BJ (cell line): ENCODE results near the gene ZGPAT. TPM values are rescaled to one million over a fixed set of nuclear protein-coding genes. Genes with fewer than 3 reads are reported as not detected.

ENCODE experiments used
- CTCF ChIA-PET: fragments of 350-600 bp; formaldehyde crosslinking; extraction: SDS; loops from one replicate; lab custom pipeline; 2021; ENCODE audit warnings: antibody characterized with exemption, inconsistent platforms; lab: Yijun Ruan, JAX
- POLR2A ChIA-PET: fragments of 300-600 bp; sonication (Branson Sonifier 250); formaldehyde crosslinking; extraction: SDS; loops from one replicate; lab custom pipeline; 2021; ENCODE audit warnings: antibody characterized with exemption; lab: Charles Lee
- DNase-seq: peaks from one replicate; pipeline ENCODE4 v3.0.0-alpha.2; 2011; ENCODE audit warnings: low read depth
- H3K27me3 ChIP-seq: 2 replicates; pipeline ENCODE4 v1.6.0; 2011; ENCODE audit warnings: low read length; ENCODE audit not compliant: control insufficient read depth, insufficient read depth
- H3K36me3 ChIP-seq: 2 replicates; pipeline ENCODE4 v1.5.1; 2011; ENCODE audit warnings: low read length; ENCODE audit not compliant: control insufficient read depth, insufficient read depth
- H3K4me3 ChIP-seq: 2 replicates; pipeline ENCODE4 v1.5.1; 2011; ENCODE audit warnings: low read depth, mild to moderate bottlenecking, control low read depth, low read length
- polyA plus RNA-seq: library from polyadenylated mRNA; depleted of rRNA; stranded (reverse); fragments of >200 nt; gene quantifications from 2 replicates; pipeline ENCODE4 v1.2.3, GENCODE V29; 2011
- TF ChIP-seq, protein P1 (sequence below): IDR thresholded peaks from 2 replicates; pipeline ENCODE4 v1.5.1; 2011; ENCODE audit warnings: low read depth, mild to moderate bottlenecking, control low read depth, inconsistent platforms, low read length, moderate library complexity; ENCODE audit not compliant: insufficient read depth

Gene ZGPAT
- polyA plus RNA-seq, 1 experiment = 15.9 TPM

- no peaks in the 10 kb centered on the region; the same call in 1 of the 2 replicates for H3K27me3 ChIP-seq
- CTCF ChIA-PET = interaction anchor here (0.7 to 1.0 kb wide), 2 partner anchors 22 to 220 kb away, joined by 3 read pairs; no protein-coding TSS in a partner anchor
- TF ChIP-seq, protein P1, sequence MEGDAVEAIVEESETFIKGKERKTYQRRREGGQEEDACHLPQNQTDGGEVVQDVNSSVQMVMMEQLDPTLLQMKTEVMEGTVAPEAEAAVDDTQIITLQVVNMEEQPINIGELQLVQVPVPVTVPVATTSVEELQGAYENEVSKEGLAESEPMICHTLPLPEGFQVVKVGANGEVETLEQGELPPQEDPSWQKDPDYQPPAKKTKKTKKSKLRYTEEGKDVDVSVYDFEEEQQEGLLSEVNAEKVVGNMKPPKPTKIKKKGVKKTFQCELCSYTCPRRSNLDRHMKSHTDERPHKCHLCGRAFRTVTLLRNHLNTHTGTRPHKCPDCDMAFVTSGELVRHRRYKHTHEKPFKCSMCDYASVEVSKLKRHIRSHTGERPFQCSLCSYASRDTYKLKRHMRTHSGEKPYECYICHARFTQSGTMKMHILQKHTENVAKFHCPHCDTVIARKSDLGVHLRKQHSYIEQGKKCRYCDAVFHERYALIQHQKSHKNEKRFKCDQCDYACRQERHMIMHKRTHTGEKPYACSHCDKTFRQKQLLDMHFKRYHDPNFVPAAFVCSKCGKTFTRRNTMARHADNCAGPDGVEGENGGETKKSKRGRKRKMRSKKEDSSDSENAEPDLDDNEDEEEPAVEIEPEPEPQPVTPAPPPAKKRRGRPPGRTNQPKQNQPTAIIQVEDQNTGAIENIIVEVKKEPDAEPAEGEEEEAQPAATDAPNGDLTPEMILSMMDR = no peak
- no peak for DNase-seq
- no peak overlapping the region for H3K4me3 ChIP-seq
- POLR2A ChIA-PET = no interaction called here
- H3K36me3 ChIP-seq = no peaks in the 10 kb centered on the region
These were observed 45.5 kb downstream of the ZGPAT start for GRCh38 chr20:63753381-63753780.

DNA sequence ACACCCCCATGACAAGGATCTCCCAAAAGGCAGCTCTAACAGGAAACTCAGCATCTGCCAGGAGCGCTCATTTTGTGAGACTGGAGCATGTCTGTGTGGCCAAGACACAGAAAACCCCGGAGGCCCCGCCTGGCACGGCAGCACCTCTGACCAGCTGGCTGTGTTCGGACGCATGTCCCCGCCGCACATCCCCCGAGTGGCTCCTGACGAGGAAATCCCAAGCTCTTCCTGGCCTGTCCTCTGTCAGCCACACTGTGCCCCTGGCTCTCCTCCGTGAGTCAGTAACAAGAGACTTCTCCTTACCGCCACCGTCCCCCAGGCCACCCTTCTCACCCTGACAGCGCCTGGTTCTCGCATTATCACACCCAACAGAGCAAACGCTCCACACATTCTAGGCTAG, 46.2 kb downstream of the ZGPAT start:
- CTCF ChIA-PET = interaction anchor here (0.7 to 1.0 kb wide), 2 partner anchors 21 to 219 kb away, joined by 3 read pairs; no protein-coding TSS in a partner anchor
- DNase-seq = no peak
- H3K4me3 ChIP-seq = no peak overlapping the region
- H3K36me3 ChIP-seq = no peaks in the 10 kb centered on the region
- no peaks in the 10 kb centered on the region; the same call in 1 of the 2 replicates for H3K27me3 ChIP-seq
- POLR2A ChIA-PET = no interaction called here
- TF ChIP-seq, protein P1 = no peak

GRCh38 chr20:63755933-63756647, 48.3 kb downstream of the ZGPAT start:
- TF ChIP-seq, protein P1 = no peak
- ChIA-PET POLR2A (no interaction called here), CTCF (interaction anchor here (1.4 kb wide), 1 partner anchor 19 kb away, joined by 5 read pairs; no protein-coding TSS in a partner anchor)
- Histone ChIP-seq H3K27me3 (no peaks in the 10 kb centered on the region; the same call in 1 of the 2 replicates), H3K4me3 (no peak overlapping the region), H3K36me3 (no peaks in the 10 kb centered on the region)
- no peak for DNase-seq

GRCh38 chr20:63756648-63756991, 48.8 kb downstream of the ZGPAT start:
- CTCF ChIA-PET = no interaction called here
- TF ChIP-seq, protein P1 = no peak
- Histone ChIP-seq H3K4me3 (no peak overlapping the region), H3K36me3 (no peaks in the 10 kb centered on the region), H3K27me3 (no peaks in the 10 kb centered on the region; the same call in 1 of the 2 replicates)
- POLR2A ChIA-PET = no interaction called here
- no peak for DNase-seq

GRCh38 chr20:63758152-63758551, 50.3 kb downstream of the ZGPAT start:
- POLR2A ChIA-PET = no interaction called here
- Histone ChIP-seq H3K4me3 (no peak overlapping the region), H3K27me3 (no peaks in the 10 kb centered on the region; the same call in 1 of the 2 replicates), H3K36me3 (no peaks in the 10 kb centered on the region)
- CTCF ChIA-PET = no interaction called here
- no peak for DNase-seq
- TF ChIP-seq, protein P1 = no peak
